Ovary (tissue), 3 donors: ENCODE measurements around the gene MMP10.

ENCODE experiments used
- CTCF ChIP-seq, 3 donors: fragments of 450-650 bp in 2 of 3; fragments of 200-600 bp in 1 of 3; IDR thresholded peaks; one replicate each; pipeline versions ENCODE4 v1.5.1 to v1.8.0; 2016 to 2022; ENCODE audit warnings: antibody characterized with exemption in 3 of 3, mild to moderate bottlenecking in 1 of 3
- EP300 ChIP-seq: sonication (generic); formaldehyde crosslinking; IDR thresholded peaks from one replicate; pipeline ENCODE4 v1.6.1; 2017; ENCODE audit warnings: antibody characterized with exemption
- POLR2A ChIP-seq: fragments of 450-650 bp; IDR thresholded peaks from one replicate; pipeline ENCODE4 v1.6.1; 2017; ENCODE audit warnings: antibody characterized with exemption, mild to moderate bottlenecking, moderate library complexity
- donor health status: DM: no; HTN: no; CAD: no.

- no peak for TF ChIP-seq CTCF (IDR thresholded peaks at IDR 0.05)
- no peak for TF ChIP-seq POLR2A
- TF ChIP-seq EP300, result no peak
Measured at GRCh38 chr11:102767800-102768199, 12.6 kb downstream of the MMP10 start.
